Natural killer cell (primary cell): ENCODE data around the gene SPTB. TPM values are rescaled to one million over a fixed set of nuclear protein-coding genes. Genes with fewer than 3 reads are reported as not detected.

Experiments used
- ATAC-seq, 3 donors: fragments of 150-1000 bp in 2 of 3; fragments of 200-7000 bp in 1 of 3; cut with Tn5 transposase; 1 replicate in 1 of 3; 2 replicates in 2 of 3; pipeline ENCODE4 v1.10.0; 2021; ENCODE audit warnings: mild to moderate bottlenecking in 2 of 3, moderate library complexity in 2 of 3
- DNase-seq, 2 donors: peaks; one replicate each; pipeline versions ENCODE4 v3.0.0 to v3.0.0-alpha.2; 2013 to 2021; ENCODE audit warnings: mixed read lengths in 1 of 2
- H3K27ac ChIP-seq: one replicate; pipeline ENCODE4 v1.5.1; 2013; ENCODE audit warnings: mild to moderate bottlenecking, low read length
- H3K27me3 ChIP-seq: one replicate; pipeline ENCODE4 v1.6.1; 2013; ENCODE audit warnings: low read length; ENCODE audit not compliant: control insufficient read depth, insufficient read depth
- H3K36me3 ChIP-seq: one replicate; pipeline ENCODE4 v1.6.1; 2013; ENCODE audit warnings: low read length; ENCODE audit not compliant: control insufficient read depth, insufficient read depth
- H3K4me1 ChIP-seq: one replicate; pipeline ENCODE4 v1.6.1; 2013; ENCODE audit warnings: low read length; ENCODE audit not compliant: control insufficient read depth, insufficient read depth
- H3K4me3 ChIP-seq: one replicate; pipeline ENCODE4 v1.5.1; 2013; ENCODE audit warnings: low read length
- H3K9me3 ChIP-seq: one replicate; pipeline ENCODE4 v1.6.1; 2013; ENCODE audit warnings: low read length; ENCODE audit not compliant: control insufficient read depth, insufficient read depth
- H3K27ac Mint-ChIP-seq, 2 donors: one replicate each; pipeline ENCODE4 v1.8.0; 2022; ENCODE audit warnings: mild to moderate bottlenecking in 2 of 2, mixed read lengths in 2 of 2, moderate library complexity in 1 of 2
- H3K27me3 Mint-ChIP-seq, 2 donors: one replicate each; pipeline ENCODE4 v1.8.0; 2022; ENCODE audit warnings: low read depth in 2 of 2, mixed read lengths in 2 of 2
- H3K36me3 Mint-ChIP-seq: one replicate; pipeline ENCODE4 v1.8.0; 2022; ENCODE audit warnings: mixed read lengths
- H3K4me1 Mint-ChIP-seq, 2 donors: one replicate each; pipeline ENCODE4 v1.8.0; 2022; ENCODE audit warnings: mixed read lengths in 2 of 2
- H3K4me3 Mint-ChIP-seq: one replicate; pipeline ENCODE4 v1.8.0; 2022; ENCODE audit warnings: mild to moderate bottlenecking, moderate library complexity, mixed read lengths
- H3K9me3 Mint-ChIP-seq, 2 donors: one replicate each; pipeline ENCODE4 v1.8.0; 2022; ENCODE audit warnings: mixed read lengths in 2 of 2
- CTCF ChIP-seq: fragments of 200-600 bp; IDR thresholded peaks from one replicate; pipeline ENCODE4 v1.8.0; 2022; ENCODE audit warnings: antibody characterized with exemption
- WGBS: methylation state at CpG from one replicate; pipeline ENCODE4 v1.1.7; 2013; ENCODE audit warnings: missing lambda C conversion rate; ENCODE audit not compliant: insufficient coverage; 5-methylcytosine and 5-hydroxymethylcytosine counted together
- intact Hi-C: fragments of 100-400 bp; cut with micrococcal nuclease; formaldehyde crosslinking; loops from one replicate; pipeline ENCODE4 v1.14.2; 2022
- total RNA-seq, 4 donors: library from RNA; stranded (reverse); fragments of 120-200 nt in 1 of 4; gene quantifications; one replicate each; pipeline versions ENCODE4 v1.2.3 to v1.2.4, GENCODE V29; 2013 to 2022

Gene SPTB
- total RNA-seq, 3 donors from 2014 or later (not counting 1 experiment from before 2014, with no cell fraction given): 0.07 to 0.59 (median 0.13) TPM

GRCh38 chr14:64756712-64757111, 123.0 kb downstream of the SPTB start:
- peaks cover 70 to 81% of the 10 kb centered on the region in 2 donors for H3K4me1 Mint-ChIP-seq
- H3K27ac Mint-ChIP-seq: peak overlapping the region; percentile 70 to 85
- no peak for ATAC-seq
- H3K4me3 Mint-ChIP-seq: peak overlapping the region; percentile 45
- intact Hi-C loops: loop anchor here (2.0 to 5.0 kb wide), 2 partner anchors 34 to 52 kb away; partner anchors contain the start of gene PLEKHG3
- H3K36me3 Mint-ChIP-seq: no peaks in the 10 kb centered on the region
- Histone ChIP-seq H3K4me1 (peaks cover 80% of the 10 kb centered on the region), H3K4me3 (no peak overlapping the region), H3K27me3 (no peaks in the 10 kb centered on the region), H3K27ac (peak overlapping the region; percentile 39), H3K9me3 (no peaks in the 10 kb centered on the region), H3K36me3 (no peaks in the 10 kb centered on the region)
- no peaks in the 10 kb centered on the region for H3K9me3 Mint-ChIP-seq
- peaks cover 0 to 8% of the 10 kb centered on the region in 2 donors for H3K27me3 Mint-ChIP-seq
- 88% methylated on average over 5 of the region's 5 CpGs for WGBS
- no peak for TF ChIP-seq CTCF
- DNase-seq: no peak

- no peak for TF ChIP-seq CTCF
- intact Hi-C loops: loop anchor here (2.0 to 5.0 kb wide), 2 partner anchors 34 to 51 kb away; partner anchors contain the start of gene PLEKHG3
- DNase-seq: peak; percentile 39 to 86
- Histone ChIP-seq H3K27ac (peak overlapping the region; percentile 57), H3K27me3 (no peaks in the 10 kb centered on the region), H3K36me3 (no peaks in the 10 kb centered on the region), H3K4me3 (no peak overlapping the region), H3K9me3 (no peaks in the 10 kb centered on the region), H3K4me1 (peaks cover 71% of the 10 kb centered on the region)
- no peaks in the 10 kb centered on the region for H3K9me3 Mint-ChIP-seq
- peak overlapping the region; percentile 70 to 85 for H3K27ac Mint-ChIP-seq
- peaks cover 61 to 71% of the 10 kb centered on the region in 2 donors for H3K4me1 Mint-ChIP-seq
- H3K27me3 Mint-ChIP-seq: peaks cover 0 to 4% of the 10 kb centered on the region in 2 donors
- peak; percentile 86 to 88 (median 86) for ATAC-seq
- H3K36me3 Mint-ChIP-seq: no peaks in the 10 kb centered on the region
- WGBS: 70% methylated on average over 7 of the region's 9 CpGs
- peak overlapping the region; percentile 75 for H3K4me3 Mint-ChIP-seq
These were observed 123.9 kb downstream of the SPTB start for GRCh38 chr14:64755781-64756221.

GRCh38 chr14:64754685-64755084, 125.0 kb downstream of the SPTB start:
- H3K27ac Mint-ChIP-seq: peak overlapping the region; percentile 70 to 85
- TF ChIP-seq CTCF: no peak
- H3K9me3 Mint-ChIP-seq: no peaks in the 10 kb centered on the region
- H3K4me3 Mint-ChIP-seq: no peak overlapping the region
- no peak overlapping the region for H3K4me3 ChIP-seq
- no peaks in the 10 kb centered on the region for H3K9me3 ChIP-seq
- no peaks in the 10 kb centered on the region for H3K36me3 Mint-ChIP-seq
- no peaks in the 10 kb centered on the region for H3K27me3 Mint-ChIP-seq
- intact Hi-C loops: loop anchor here (5.0 kb wide), 1 partner anchor 32 kb away; no protein-coding TSS in a partner anchor
- H3K36me3 ChIP-seq: peaks cover under 1% of the 10 kb centered on the region
- 77% methylated on average over 5 of the region's 5 CpGs for WGBS
- H3K4me1 Mint-ChIP-seq: peaks cover 50 to 60% of the 10 kb centered on the region in 2 donors
- ATAC-seq: no peak
- peaks cover 60% of the 10 kb centered on the region for H3K4me1 ChIP-seq
- H3K27me3 ChIP-seq: no peaks in the 10 kb centered on the region
- H3K27ac ChIP-seq: peak overlapping the region; percentile 57
- DNase-seq: no peak

GRCh38 chr14:64753999-64754398, 125.7 kb downstream of the SPTB start:
- no peaks in the 10 kb centered on the region for H3K9me3 ChIP-seq
- DNase-seq (no peak), ATAC-seq (no peak)
- no peak overlapping the region for H3K27ac ChIP-seq
- Mint-ChIP-seq H3K27me3 (no peaks in the 10 kb centered on the region), H3K4me3 (no peak overlapping the region), H3K36me3 (no peaks in the 10 kb centered on the region), H3K27ac (peak overlapping the region; percentile 71 to 85), H3K4me1 (peaks cover 43 to 53% of the 10 kb centered on the region in 2 donors), H3K9me3 (no peaks in the 10 kb centered on the region)
- no peak overlapping the region for H3K4me3 ChIP-seq
- intact Hi-C loops: no loop called here
- no peaks in the 10 kb centered on the region for H3K27me3 ChIP-seq
- H3K4me1 ChIP-seq: peaks cover 53% of the 10 kb centered on the region
- WGBS: 95% methylated on average over 4 of the region's 4 CpGs
- no peak for TF ChIP-seq CTCF
- H3K36me3 ChIP-seq: peaks cover 5% of the 10 kb centered on the region
